Panc1 (cell line): Measurements from ENCODE around the gene NR4A3.

Experiments used
- CTCF ChIP-seq: fragments of 450-650 bp; IDR thresholded peaks from 2 replicates; pipeline ENCODE4 v1.5.1; 2017; ENCODE audit warnings: mild to moderate bottlenecking
- POLR2AphosphoS5 ChIP-seq: IDR thresholded peaks from 2 replicates; pipeline ENCODE4 v1.6.1; 2012; ENCODE audit warnings: mild to moderate bottlenecking, low read depth, low read length, moderate library complexity
- REST ChIP-seq, 2 experiments: IDR thresholded peaks; 2 replicates each; pipeline ENCODE4 v1.6.1; 2011 to 2012; ENCODE audit warnings: low read depth in 2 of 2, control low read depth in 1 of 2, low read length in 1 of 2, mild to moderate bottlenecking in 1 of 2, moderate library complexity in 1 of 2; ENCODE audit not compliant: insufficient read depth in 1 of 2
- TCF7L2 ChIP-seq: IDR thresholded peaks from 2 replicates; pipeline ENCODE4 v1.6.1; 2011; ENCODE audit warnings: mild to moderate bottlenecking, low read depth, low read length, inconsistent platforms

GRCh38 chr9:99783799-99784198, 37.9 kb upstream of the NR4A3 start:
- TF ChIP-seq REST (IDR thresholded peaks at IDR 0.05; ENCODE audit: insufficient read depth in 1 of 2, low read depth in 2 of 2, low read length in 1 of 2) (no peak), CTCF (no peak), POLR2AphosphoS5 (no peak), TCF7L2 (no peak)
